ENCODE measurements around the gene CCDC194.

The CCDC194 gene

DNA sequence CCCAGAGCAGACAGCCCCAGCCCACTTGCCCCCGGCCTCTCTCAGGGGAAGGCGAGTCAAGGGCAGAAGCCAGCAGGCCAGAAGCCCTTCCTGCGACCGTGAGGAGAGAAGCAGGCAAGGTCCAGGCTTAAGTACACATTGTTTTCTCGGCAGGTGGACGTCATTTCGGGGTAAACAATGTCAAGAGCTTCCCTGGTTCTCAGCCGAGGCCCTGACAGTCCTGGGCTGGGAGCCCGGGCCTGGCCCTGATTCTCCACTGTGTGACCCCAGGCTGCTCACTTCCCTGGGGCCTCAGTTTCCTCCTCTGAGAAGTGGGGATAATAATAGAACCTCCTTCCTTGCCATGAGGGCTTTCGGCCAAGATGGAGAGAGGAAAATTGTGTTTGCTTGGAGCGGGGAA, 36.3 kb downstream of the CCDC194 start:
- DNase-seq (ENCODE audit: low read depth) = no peak
- TF ChIP-seq CTCF (IDR thresholded peaks at IDR 0.05; ENCODE audit: insufficient read depth, low read depth, low read length, missing control alignments) = no peak
- no peak overlapping the region for H3K4me3 ChIP-seq (ENCODE audit: low read length)

DNA sequence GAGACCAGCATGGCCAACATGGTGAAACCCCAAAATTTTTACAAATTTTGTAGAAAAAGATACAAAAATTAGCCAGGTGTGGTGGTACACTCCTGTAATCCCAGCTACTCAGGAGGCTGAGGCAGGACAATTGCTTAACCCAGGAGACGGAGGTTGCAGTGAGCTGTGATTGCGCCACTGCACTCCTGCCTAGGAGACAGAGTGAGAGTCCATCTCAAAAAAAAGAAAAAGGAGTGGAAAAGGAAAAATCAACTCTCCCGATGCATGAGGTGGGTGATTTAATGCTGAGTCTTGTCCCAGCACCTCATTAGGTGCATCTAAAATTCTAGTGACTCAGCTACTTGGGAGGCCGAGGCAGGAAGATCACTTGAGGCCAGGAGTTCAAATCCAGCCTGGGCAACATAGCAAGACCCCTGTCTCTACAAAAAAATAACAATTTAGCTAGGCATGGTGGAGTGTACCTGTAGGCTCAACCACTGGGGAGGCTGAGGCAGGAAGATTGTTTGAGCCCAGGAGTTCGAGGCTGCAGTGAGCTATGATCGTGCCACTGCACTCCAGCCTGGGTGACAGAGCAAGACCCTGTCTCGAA, 36.8 kb downstream of the CCDC194 start:
- DNase-seq (ENCODE audit: low read depth) = no peak
- no peak for TF ChIP-seq CTCF (IDR thresholded peaks at IDR 0.05; ENCODE audit: insufficient read depth, low read depth, low read length, missing control alignments)
- H3K4me3 ChIP-seq (ENCODE audit: low read length) = no peak overlapping the region

- H3K4me3 ChIP-seq (ENCODE audit: low read length) = no peak overlapping the region
- no peak for DNase-seq (ENCODE audit: low read depth)
- no peak for TF ChIP-seq CTCF (IDR thresholded peaks at IDR 0.05; ENCODE audit: insufficient read depth, low read depth, low read length, missing control alignments)
Observed at GRCh38 chr19:17353386-17353785, 40.6 kb downstream of the CCDC194 start.

GRCh38 chr19:17352608-17353280, 41.3 kb downstream of the CCDC194 start:
- no peak for TF ChIP-seq CTCF (IDR thresholded peaks at IDR 0.05; ENCODE audit: insufficient read depth, low read depth, low read length, missing control alignments)
- no peak overlapping the region for H3K4me3 ChIP-seq (ENCODE audit: low read length)

GRCh38 chr19:17351815-17352435, 42.1 kb downstream of the CCDC194 start:
- no peak overlapping the region for H3K4me3 ChIP-seq (ENCODE audit: low read length)
- no peak for DNase-seq (ENCODE audit: low read depth)
- TF ChIP-seq CTCF (IDR thresholded peaks at IDR 0.05; ENCODE audit: insufficient read depth, low read depth, low read length, missing control alignments) = no peak

More at GRCh38 chr19:17352608-17353280, 41.3 kb downstream of the CCDC194 start:
- DNase-seq (ENCODE audit: low read depth) = no peak

DNA sequence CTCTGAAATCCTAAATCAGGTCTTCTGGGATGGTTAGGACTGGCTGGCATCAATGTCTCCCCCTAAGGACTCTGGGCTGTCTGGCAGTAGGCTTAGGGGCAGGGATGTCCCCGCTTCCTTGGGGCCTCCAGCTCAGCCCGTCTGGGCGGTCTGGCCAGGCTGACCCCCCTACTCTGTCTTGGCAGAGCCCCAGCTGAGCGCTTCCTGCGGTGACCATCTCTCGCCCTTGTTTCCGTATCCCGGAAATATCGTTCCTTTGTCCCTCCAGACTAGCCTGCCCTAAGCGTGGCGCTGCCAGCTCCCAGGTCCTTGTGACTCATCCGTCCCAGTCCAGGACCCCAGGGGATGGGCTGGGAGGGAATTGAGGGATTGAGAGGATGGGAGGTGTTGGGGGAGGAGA, 45.3 kb downstream of the CCDC194 start:
- H3K4me3 ChIP-seq (ENCODE audit: low read length) = no peak overlapping the region
- TF ChIP-seq CTCF (IDR thresholded peaks at IDR 0.05; ENCODE audit: insufficient read depth, low read depth, low read length, missing control alignments) = no peak
- DNase-seq (ENCODE audit: low read depth) = no peak

Measured in epithelial cell of esophagus (primary cell).